HUDEP-2 (cell line): ENCODE measurements around the gene ANKRD23.
"Not testable (repeated sequence)": the region's sequence is repeated elsewhere in the genome, so short reads cannot be mapped to it uniquely, and the experiment has no call there.

Experiments used
- DNase-seq, 76 experiments: peaks; one replicate each; lab custom pipeline; 2025; ENCODE audit not compliant: unreplicated experiment in 76 of 76; lab: John Stamatoyannopoulos, UW

ANKRD23 gene

DNA sequence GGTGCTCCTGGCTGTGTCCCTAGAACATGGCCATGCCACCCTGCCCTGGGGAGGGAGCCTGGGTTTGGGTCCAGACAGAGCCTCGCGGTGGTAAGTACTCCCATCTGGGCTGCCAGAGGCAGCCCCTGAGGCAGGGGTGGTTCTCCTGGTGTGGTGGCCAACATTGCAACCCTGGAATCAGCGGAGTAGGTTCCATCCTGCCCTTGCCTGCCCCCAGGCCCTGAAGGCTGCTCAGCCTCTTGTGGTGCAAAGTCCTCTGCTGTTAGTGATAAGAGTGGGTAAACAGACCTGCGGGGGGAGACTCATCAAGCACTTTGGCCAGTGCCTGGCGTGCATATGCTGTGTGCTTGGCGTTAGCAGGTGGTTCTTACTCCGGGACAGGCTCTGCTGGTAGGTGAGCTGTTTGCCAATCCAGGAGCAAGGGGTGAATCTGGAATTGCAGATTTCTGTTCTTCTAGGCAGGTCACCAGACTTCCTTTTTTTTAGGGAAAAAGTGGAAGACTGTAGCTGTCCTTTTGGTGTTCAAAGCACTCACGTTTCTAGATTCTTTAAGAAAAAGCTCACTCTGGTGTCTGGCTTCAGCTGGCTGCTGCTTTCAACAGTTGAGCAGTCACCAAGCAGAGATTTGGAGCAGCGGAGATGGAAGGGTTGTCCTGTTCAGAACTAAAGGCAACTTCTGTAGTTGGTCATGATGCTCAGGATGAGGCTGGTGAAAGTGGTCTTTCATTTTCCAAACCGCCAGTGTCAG lies 24.5 kb downstream of the ANKRD23 start:
- peak in 65 of 76 experiments; percentile 5 to 81 (median 50) for DNase-seq

GRCh38 chr2:96817882-96818281 lies 25.9 kb downstream of the ANKRD23 start:
- no peak for DNase-seq

DNA sequence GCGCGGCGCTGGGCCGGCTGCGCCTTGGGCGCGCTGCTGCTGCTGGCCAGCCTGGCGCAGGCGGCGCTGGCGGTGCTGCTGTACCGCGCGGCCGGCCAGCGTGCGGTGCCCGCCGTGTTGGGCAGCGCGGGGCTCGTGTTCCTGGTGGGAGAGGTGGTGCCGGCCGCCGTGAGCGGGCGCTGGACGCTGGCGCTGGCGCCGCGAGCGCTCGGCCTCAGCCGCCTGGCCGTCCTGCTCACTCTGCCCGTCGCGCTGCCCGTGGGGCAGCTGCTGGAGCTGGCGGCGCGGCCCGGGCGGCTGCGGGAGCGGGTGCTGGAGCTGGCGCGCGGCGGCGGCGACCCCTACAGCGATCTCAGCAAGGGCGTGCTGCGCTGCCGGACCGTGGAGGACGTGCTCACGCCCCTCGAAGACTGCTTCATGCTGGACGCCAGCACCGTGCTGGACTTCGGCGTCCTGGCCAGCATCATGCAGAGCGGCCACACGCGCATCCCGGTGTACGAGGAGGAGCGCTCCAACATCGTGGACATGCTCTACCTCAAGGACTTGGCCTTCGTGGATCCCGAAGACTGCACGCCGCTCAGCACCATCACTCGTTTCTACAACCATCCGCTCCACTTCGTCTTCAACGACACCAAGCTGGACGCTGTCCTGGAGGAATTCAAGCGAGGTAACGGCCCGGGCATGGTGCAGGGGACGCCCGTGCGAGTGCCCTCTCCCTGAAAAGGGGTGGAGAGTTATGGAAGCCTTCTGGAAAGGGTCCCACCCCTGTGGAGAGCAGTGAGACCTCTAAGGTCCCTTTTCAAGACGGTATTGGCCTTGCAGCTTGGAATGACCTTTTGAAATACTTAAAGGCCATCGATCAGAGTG lies 26.8 kb downstream of the ANKRD23 start:
- DNase-seq: peak in 1 of 76 experiments; percentile 40

GRCh38 chr2:96816127-96816835 lies 27.5 kb downstream of the ANKRD23 start, which contains the start of gene CNNM3:
Gene CNNM3, plus strand, starts transcription at chr2:96816268. Its CDS starts 10 bp downstream, at chr2:96816278.
- peak in 75 of 76 experiments; percentile 30 to 96 (median 87) for DNase-seq

DNA sequence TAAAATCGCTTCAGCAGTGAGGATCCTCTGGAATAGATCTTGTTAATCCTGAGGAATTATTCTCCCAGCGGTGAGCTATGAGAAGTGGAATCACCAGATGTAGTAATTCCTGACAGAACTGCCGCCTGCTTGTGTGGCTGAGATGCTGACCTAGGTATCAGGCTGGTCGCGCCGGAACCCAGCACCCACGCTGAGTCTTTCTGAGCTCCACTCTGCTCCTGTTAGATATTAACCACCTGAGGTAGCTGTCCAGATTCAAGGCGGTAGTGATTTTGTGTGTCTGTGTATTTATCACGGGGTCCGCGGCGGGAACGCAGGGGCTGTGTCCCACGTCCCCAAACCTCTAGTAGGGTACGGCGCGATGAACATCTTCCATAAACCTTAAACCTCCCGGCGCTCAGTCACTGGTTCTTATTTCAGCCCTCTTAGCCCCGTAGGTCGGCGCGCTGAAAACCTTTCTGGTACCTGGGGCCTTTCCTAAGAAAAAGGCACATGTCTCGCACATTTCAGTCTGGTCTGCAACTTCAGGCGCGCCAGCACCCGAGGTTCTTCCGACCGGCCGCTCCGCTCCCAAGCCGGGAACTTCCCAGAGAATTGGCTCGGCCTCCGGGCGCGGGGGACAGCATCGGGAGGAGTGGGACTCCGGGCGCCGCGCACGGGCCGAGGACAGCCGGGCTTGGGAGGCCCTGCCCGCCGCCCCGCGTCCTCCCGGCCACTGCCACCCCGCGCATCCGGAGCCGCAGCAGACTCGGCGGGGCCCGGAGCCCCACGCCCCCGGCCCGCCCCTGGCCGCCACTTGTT lies 28.3 kb downstream of the ANKRD23 start:
- DNase-seq: peak in 2 of 76 experiments; percentile 14 to 24

- DNase-seq: no peak
Observed at GRCh38 chr2:96813656-96814055, 30.2 kb downstream of the ANKRD23 start.

GRCh38 chr2:96811917-96812316 lies 31.9 kb downstream of the ANKRD23 start:
- no peak for DNase-seq

DNA sequence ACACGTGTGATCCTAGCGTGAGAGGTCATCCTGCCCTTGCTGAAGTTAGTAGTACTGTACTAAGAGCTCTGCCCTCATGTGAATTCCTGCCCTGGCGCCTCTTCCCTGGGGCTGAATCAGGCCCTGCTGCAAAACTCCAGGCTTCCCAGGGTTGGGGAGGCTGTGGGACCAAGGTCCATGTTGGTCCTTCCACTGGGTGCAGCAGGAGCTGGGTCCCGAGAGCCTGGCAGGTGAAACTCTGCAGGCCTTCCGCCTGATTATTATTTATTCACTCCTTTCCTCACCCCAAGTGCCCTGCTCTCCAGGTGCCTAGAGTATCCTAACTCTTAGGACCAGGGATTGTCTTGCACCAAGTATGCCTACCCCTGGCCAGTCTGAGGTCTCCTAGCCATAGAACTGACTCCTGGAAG lies 33.0 kb downstream of the ANKRD23 start:
- no peak for DNase-seq

GRCh38 chr2:96809951-96810782 lies 33.7 kb downstream of the ANKRD23 start:
- DNase-seq: peak in 44 of 76 experiments; percentile 4 to 60 (median 26)

- DNase-seq: no peak
Observed at GRCh38 chr2:96809216-96809882, 34.5 kb downstream of the ANKRD23 start.

- DNase-seq: no peak
Observed at GRCh38 chr2:96808176-96808837, 35.5 kb downstream of the ANKRD23 start.

- DNase-seq: no peak
Observed at GRCh38 chr2:96807127-96807471, 36.7 kb downstream of the ANKRD23 start.

GRCh38 chr2:96806468-96807126 lies 37.2 kb downstream of the ANKRD23 start:
- no peak for DNase-seq

DNA sequence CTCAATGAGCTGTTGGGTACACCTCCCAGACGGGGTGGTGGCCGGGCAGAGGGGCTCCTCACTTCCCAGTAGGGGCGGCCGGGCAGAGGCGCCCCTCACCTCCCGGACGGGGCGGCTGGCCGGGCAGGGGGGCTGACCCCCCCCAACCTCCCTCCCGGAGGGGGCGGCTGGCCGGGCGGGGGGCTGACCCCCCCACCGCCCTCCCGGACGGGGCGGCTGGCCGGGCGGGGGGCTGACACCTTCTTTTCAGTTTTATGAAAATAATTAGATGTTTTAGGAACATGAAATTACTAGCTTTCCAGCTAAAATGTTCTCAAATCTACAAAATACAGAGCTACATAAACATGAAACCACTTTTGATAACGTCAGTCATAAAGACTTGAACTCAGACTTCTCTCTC lies 37.9 kb downstream of the ANKRD23 start:
- DNase-seq: not testable (repeated sequence)

DNA sequence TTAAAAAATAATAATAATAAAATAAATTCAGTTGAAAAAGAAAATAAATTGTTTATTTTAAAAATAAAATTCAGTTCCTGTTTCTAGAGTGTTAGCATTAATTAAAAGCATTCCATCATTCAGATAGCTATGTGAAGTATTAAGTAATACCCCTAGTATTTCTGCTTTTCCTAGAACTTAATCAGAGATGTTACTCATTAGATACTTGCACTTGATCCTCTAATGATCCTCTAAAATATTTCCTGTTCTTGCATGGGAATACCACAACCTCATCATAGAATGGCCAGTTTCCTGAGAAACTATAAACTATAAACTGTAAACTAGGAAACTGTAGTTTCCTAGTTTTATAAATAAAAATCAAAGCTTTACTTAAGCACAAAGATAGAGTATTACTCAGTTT lies 38.8 kb downstream of the ANKRD23 start:
- no peak for DNase-seq

DNA sequence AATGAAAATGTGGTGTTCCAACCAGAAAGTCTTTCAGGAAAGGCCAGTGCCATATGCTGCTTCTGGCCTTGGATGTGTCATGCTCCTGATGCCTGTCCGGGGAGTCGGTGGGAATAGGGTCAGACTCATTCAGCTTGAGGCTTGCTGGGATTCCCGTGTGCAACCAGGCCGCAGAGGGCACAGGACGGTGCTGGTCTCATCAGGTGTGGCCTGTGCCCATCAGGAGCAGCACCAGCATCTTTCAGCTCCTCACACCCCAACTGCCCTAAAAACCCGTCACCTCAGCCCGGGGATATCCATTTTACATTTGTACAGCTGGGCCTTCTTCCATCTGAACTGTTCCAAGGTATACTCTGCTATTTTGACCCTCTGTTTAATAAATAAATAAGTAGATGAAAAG lies 41.1 kb downstream of the ANKRD23 start:
- no peak for DNase-seq

DNA sequence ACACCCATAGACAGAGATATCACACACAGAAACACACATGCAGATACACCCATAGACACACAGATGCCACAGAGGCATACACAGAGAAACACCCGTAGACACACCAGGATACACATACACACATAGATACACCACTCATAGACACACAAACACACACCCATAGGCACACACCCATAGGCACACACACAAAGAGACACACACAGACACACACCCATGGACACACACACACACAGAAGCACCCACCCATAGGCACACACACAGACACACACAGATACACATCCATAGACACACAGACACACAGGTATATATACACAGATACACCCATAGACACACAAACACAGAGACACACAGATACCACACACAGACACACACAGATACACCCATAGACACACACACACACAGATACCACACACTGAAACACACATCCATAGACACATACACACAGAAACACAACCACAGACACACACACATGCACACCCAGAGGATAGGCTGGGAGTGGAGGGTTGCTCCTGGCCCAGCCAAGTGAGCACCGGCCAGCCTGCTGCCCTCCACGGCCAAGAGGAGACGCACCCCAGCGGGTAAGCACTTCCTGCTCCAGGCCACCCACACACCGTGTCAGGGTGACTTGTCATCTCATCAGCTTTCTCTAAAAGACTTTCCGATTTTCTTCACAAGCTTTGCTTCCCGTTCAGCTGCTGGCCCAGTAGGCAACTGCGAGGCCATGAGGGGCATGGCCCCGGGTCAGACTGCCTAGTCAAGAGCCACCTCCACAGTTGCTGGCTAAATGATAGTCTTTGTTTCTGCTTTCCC lies 41.8 kb downstream of the ANKRD23 start:
- no peak for DNase-seq
